Loucy (cell line): Measurements from ENCODE around the gene RIPOR3.

Experiments used
- H2AFZ ChIP-seq: fragments of 200-600 bp; sonication (generic); 2 replicates; pipeline ENCODE4 v1.6.0; 2016; ENCODE audit warnings: antibody characterized with exemption, mild to moderate bottlenecking, low read length, moderate library complexity
- H3F3A ChIP-seq: fragments of 200-600 bp; 2 replicates; pipeline ENCODE4 v1.6.0; 2016; ENCODE audit warnings: antibody characterized with exemption, low read depth, mild to moderate bottlenecking
- H3K27me3 ChIP-seq: fragments of 200-600 bp; sonication (generic); 2 replicates; pipeline ENCODE4 v1.6.1; 2014; ENCODE audit warnings: low read length, mild to moderate bottlenecking; ENCODE audit not compliant: insufficient read depth, poor library complexity, severe bottlenecking
- H3K36me3 ChIP-seq: fragments of 200-600 bp; sonication (generic); 2 replicates; pipeline ENCODE4 v1.6.1; 2016; ENCODE audit warnings: low read length; ENCODE audit not compliant: insufficient read depth
- H3K4me1 ChIP-seq: fragments of 200-600 bp; sonication (generic); 2 replicates; pipeline ENCODE4 v1.5.1; 2014; ENCODE audit warnings: low read length, mild to moderate bottlenecking; ENCODE audit not compliant: insufficient read depth, poor library complexity, severe bottlenecking
- H3K4me2 ChIP-seq: fragments of 200-600 bp; sonication (generic); 2 replicates; pipeline ENCODE4 v1.6.0; 2014; ENCODE audit warnings: antibody characterized with exemption, low read length, low read depth, mild to moderate bottlenecking; ENCODE audit not compliant: poor library complexity, severe bottlenecking
- H3K4me3 ChIP-seq: fragments of 200-600 bp; sonication (generic); 2 replicates; pipeline ENCODE4 v1.5.1; 2014; ENCODE audit warnings: low read length, mild to moderate bottlenecking, mixed read lengths; ENCODE audit not compliant: poor library complexity, severe bottlenecking
- H3K79me2 ChIP-seq: fragments of 200-600 bp; sonication (generic); 2 replicates; pipeline ENCODE4 v1.6.1; 2014; ENCODE audit warnings: low read length; ENCODE audit not compliant: insufficient read depth
- H3K9ac ChIP-seq: fragments of 200-600 bp; sonication (generic); 2 replicates; pipeline ENCODE4 v1.6.0; 2014; ENCODE audit warnings: mild to moderate bottlenecking, low read depth, low read length, moderate library complexity; ENCODE audit not compliant: poor library complexity, severe bottlenecking
- H3K9me2 ChIP-seq: fragments of 200-600 bp; sonication (generic); replicated peaks from 2 replicates; pipeline ENCODE4 v1.6.1; 2016; ENCODE audit warnings: low read depth, low read length, mixed read lengths
- H3K9me3 ChIP-seq: fragments of 200-600 bp; sonication (generic); 2 replicates; pipeline ENCODE4 v1.6.1; 2014; ENCODE audit warnings: mild to moderate bottlenecking, antibody characterized with exemption, low read length, low read depth; ENCODE audit not compliant: insufficient read depth
- H4K20me1 ChIP-seq: fragments of 200-600 bp; sonication (generic); 2 replicates; pipeline ENCODE4 v1.6.0; 2014; ENCODE audit warnings: antibody characterized with exemption, low read length, mild to moderate bottlenecking; ENCODE audit not compliant: insufficient read depth, poor library complexity, severe bottlenecking
- CTCF ChIP-seq: fragments of 200-600 bp; sonication (generic); conservative IDR thresholded peaks from 2 replicates; pipeline ENCODE4 v1.5.1; 2014; ENCODE audit warnings: mild to moderate bottlenecking, antibody characterized with exemption, low read length
- EZH2phosphoT487 ChIP-seq: fragments of 200-600 bp; IDR thresholded peaks from 2 replicates; pipeline ENCODE4 v1.6.1; 2018; ENCODE audit warnings: antibody characterized with exemption, mild to moderate bottlenecking, moderate library complexity, borderline replicate concordance

Gene RIPOR3

DNA sequence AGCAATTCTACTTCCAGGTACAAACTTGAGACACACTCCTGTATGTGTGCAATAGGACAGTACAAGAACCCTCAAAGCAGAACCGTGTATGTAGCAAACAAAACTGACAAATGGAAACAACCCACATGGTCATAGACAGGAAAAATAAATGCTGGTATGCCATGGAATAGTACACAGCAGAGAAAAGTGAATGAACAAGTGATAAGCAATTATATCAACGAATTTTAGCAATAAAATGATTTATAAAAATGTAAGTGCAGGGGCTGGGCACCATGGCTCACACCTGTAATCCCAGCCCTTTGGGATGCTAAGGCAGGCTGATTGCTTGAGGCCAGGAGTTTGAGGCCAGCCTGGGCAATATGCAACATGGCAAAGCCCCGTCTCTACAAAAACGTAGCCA lies 9.3 kb downstream of the RIPOR3 start:
- no peaks in the 10 kb centered on the region for H3F3A ChIP-seq
- H3K9me2 ChIP-seq = no peaks in the 10 kb centered on the region
- H3K9ac ChIP-seq = no peak overlapping the region
- H3K79me2 ChIP-seq = no peaks in the 10 kb centered on the region
- H3K9me3 ChIP-seq = no peaks in the 10 kb centered on the region
- no peaks in the 10 kb centered on the region for H3K4me1 ChIP-seq
- no peaks in the 10 kb centered on the region for H3K36me3 ChIP-seq
- H3K27me3 ChIP-seq = no peaks in the 10 kb centered on the region
- H4K20me1 ChIP-seq = no peaks in the 10 kb centered on the region
- no peak overlapping the region for H3K4me3 ChIP-seq
- no peak overlapping the region for H2AFZ ChIP-seq
- no peak overlapping the region for H3K4me2 ChIP-seq
- no peak for TF ChIP-seq CTCF
- TF ChIP-seq EZH2phosphoT487 = no peak

DNA sequence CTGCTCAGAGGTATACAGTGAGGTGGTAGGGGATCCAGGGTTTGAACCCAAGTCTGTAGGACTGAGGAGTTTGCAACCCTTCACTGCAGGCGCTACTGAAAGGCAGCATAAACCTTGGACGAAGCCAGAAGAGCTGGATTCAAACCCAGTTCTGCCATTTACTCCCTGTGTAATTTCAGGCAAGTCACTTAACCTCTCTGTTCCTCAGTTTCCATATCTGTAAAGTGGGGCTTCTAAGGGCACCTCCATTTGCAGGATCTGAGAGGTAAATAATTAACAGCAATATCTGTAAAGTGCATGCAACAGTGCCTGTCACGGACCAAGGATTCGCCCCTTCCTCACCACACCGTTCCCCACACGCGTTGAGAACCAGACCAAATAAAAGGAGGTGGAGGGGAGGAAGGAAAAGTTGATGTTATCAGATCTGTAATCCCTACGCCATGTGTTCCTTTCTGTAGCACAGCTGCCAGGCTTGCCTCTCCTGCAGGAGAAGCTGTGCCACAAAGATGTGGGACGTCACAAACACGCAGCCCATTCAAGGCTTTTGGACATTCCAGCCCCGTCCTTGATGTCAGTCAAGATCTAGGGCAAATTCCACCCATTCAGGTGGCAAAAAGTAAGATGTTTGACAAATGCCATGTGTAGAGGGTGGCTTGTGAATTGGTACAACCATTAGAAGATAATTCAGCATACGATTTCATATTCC lies 9.8 kb downstream of the RIPOR3 start:
- Histone ChIP-seq H3K4me2 (no peak overlapping the region), H3F3A (no peaks in the 10 kb centered on the region), H2AFZ (no peak overlapping the region), H3K9me3 (no peaks in the 10 kb centered on the region), H3K9me2 (no peaks in the 10 kb centered on the region), H3K79me2 (no peaks in the 10 kb centered on the region), H3K27me3 (no peaks in the 10 kb centered on the region), H3K36me3 (no peaks in the 10 kb centered on the region), H3K9ac (no peak overlapping the region), H4K20me1 (no peaks in the 10 kb centered on the region), H3K4me1 (no peaks in the 10 kb centered on the region), H3K4me3 (no peak overlapping the region)
- TF ChIP-seq EZH2phosphoT487 (no peak), CTCF (no peak)

DNA sequence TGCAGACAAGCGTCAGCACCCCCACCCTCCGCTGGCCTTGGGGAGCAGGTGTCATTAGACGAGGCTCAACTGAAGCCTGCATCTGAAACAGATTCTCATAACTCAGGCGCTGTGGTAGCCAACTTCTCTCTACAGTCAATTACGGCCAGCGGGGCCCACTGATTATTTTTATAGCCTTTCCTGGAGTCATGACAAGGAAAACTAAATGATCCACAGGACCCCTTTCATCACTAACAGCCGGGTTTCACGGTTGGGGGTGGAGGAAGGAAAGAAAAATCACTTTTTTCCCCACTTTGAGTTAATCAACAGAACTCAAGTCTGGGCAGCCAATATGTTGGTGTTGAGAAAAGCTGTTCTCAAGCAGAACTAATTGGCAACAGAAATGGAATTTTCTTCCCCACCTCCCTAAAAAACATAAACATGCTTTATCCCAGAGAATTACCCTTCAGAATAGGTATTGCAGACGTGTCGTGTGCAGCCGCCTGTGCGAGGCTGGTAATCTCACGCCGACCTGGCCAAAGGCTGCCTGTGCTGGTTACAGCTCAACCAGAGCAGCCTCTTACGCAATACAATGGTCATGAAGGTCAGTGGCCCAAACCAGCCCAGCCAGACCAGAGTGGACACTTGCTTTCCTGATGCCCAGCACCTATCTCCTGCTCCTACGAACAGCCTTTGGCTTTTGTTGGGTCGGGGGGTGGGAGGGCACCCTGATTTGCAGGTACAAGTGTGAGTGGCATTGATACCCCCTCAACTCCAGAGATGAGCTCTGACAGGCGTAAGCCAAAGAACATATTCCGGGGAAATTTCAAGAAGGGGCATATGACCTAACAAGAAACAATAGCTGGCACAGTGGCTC lies 11.0 kb downstream of the RIPOR3 start:
- Histone ChIP-seq H3K36me3 (no peaks in the 10 kb centered on the region), H3K79me2 (no peaks in the 10 kb centered on the region), H3K4me3 (no peak overlapping the region), H3F3A (no peaks in the 10 kb centered on the region), H3K9me3 (no peaks in the 10 kb centered on the region), H4K20me1 (no peaks in the 10 kb centered on the region), H2AFZ (no peak overlapping the region), H3K9ac (no peak overlapping the region), H3K4me1 (no peaks in the 10 kb centered on the region), H3K9me2 (no peaks in the 10 kb centered on the region), H3K4me2 (no peak overlapping the region), H3K27me3 (no peaks in the 10 kb centered on the region)
- TF ChIP-seq EZH2phosphoT487 (no peak), CTCF (no peak)
